Right ventricle myocardium superior (tissue), 1 donor: ENCODE data around the gene FOLR2. TPM values are rescaled to one million over a fixed set of nuclear protein-coding genes. Genes with fewer than 3 reads are reported as not detected.

ENCODE experiments used
- ATAC-seq: fragments of 200-7000 bp; cut with Tn5 transposase; one replicate; pipeline ENCODE4 v1.9.1; 2020; ENCODE audit warnings: mild to moderate bottlenecking; ENCODE audit not compliant: poor library complexity
- DNase-seq: peaks from one replicate; pipeline ENCODE4 v3.0.0-alpha.2; 2020
- intact Hi-C: fragments of 100-400 bp; cut with DNase I; formaldehyde crosslinking; loops from one replicate; pipeline ENCODE4 v1.11.2; 2022
- total RNA-seq: library from RNA; stranded (reverse); fragmentation: NEBNext Ultra II Directional; extraction: Animal tissue kit (Norgen Biotek cat#: 25700); gene quantifications from one replicate; pipeline ENCODE4 v1.2.1, GENCODE V29; 2021
- donor health status: DM: no; HTN: yes; CAD: no; lungs with severe emphysema.

The FOLR2 gene
- total RNA-seq, 1 donor from 2014 or later, result 27.1 TPM

DNA sequence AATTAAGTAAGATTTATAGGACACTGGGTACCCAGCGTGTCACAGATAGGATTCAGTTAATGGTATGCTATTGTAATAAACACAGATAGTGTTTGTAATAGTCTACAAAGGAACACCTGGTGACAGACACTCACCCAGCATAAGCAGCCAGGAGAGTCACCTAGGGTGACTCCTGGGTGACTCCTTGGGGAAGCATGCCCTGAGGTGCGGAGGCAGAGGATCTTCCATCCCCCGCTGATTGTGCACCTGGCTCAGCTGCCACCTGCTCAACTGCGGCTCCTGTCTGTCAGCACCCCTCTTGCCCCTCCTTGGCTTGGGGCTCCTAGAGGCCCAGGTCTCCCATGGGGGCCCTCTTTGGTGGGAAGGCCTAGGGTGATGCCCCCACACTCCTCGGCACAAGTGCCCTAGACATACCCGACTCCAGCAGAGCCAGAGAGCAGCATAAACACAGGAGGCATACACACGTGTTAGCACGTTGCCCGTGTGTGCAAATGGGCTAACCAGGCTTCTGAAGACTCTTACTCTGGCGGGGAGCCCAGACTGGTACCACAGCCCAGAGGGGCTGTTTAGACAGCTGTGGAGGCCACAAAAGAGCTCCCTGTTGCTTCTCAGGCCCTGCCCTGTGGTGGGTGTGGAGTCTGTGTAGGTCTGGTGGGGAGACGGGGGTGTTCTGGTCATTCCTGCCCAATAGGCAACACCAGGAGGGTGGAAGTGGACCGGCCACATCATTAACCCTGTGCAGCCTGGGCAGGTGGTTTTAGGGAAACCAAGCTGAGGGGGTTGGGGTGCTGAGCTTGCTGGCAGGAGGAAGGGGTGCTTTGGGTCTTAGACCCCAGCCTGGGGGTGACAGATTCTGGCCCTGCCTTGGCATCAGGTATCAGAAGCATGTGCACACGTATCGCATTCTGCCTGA lies 11.0 kb downstream of the FOLR2 start:
- no peak for ATAC-seq
- DNase-seq, result no peak
- intact Hi-C loops, result no loop called here

DNA sequence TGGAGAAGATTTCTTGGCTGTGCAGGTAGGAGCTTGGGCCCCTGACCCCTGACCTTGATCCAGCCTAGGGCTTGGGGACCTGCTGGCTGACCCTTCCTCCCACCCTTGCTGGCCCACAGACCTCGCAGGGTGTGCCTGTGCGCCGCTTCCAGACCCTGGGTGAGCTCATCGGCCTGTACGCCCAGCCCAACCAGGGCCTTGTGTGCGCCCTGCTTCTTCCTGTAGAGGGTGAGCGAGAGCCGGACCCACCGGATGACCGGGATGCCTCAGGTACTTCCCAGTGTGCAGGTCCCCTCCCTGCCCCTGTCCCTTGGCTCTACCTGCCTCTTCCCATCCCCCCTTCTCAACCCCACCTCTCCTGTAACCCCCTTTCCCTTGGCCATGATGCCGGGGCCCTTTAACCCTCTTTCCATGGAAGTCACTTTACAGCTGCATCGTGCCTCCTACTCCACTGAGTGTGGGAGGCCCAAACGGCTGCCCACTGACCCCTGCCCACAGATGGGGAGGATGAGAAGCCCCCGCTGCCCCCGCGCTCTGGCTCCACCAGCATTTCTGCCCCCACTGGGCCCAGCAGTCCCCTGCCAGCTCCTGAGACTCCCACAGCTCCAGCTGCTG lies 11.7 kb downstream of the FOLR2 start:
- no peak for ATAC-seq
- DNase-seq, result no peak
- intact Hi-C loops, result no loop called here

DNA sequence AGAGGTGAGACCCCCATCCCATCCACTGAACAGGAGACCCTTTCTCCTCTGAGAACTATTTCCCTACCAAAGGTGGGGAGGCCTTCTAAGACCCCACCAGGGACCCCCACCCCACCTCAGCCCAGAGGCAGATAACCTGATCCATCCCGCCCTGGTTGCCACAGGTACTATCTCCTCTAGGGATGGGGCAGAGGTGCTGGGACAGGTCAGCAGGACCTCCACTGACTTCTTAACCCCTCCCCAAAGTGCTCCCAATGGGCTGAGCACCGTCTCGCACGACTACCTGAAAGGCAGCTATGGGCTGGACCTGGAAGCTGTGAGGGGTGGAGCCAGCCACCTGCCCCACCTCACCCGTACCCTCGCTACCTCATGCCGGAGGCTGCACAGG lies 12.2 kb downstream of the FOLR2 start:
- intact Hi-C loops, result no loop called here
- no peak for ATAC-seq
- no peak for DNase-seq

GRCh38 chr11:72229336-72229924 lies 12.8 kb downstream of the FOLR2 start:
- no peak for ATAC-seq
- no peak for DNase-seq
- intact Hi-C loops, result no loop called here

GRCh38 chr11:72229925-72230763 lies 13.6 kb downstream of the FOLR2 start:
- DNase-seq (no peak), ATAC-seq (no peak)
- intact Hi-C loops, result no loop called here

GRCh38 chr11:72230764-72231365 lies 14.3 kb downstream of the FOLR2 start:
- intact Hi-C loops, result no loop called here
- DNase-seq (no peak), ATAC-seq (no peak)

DNA sequence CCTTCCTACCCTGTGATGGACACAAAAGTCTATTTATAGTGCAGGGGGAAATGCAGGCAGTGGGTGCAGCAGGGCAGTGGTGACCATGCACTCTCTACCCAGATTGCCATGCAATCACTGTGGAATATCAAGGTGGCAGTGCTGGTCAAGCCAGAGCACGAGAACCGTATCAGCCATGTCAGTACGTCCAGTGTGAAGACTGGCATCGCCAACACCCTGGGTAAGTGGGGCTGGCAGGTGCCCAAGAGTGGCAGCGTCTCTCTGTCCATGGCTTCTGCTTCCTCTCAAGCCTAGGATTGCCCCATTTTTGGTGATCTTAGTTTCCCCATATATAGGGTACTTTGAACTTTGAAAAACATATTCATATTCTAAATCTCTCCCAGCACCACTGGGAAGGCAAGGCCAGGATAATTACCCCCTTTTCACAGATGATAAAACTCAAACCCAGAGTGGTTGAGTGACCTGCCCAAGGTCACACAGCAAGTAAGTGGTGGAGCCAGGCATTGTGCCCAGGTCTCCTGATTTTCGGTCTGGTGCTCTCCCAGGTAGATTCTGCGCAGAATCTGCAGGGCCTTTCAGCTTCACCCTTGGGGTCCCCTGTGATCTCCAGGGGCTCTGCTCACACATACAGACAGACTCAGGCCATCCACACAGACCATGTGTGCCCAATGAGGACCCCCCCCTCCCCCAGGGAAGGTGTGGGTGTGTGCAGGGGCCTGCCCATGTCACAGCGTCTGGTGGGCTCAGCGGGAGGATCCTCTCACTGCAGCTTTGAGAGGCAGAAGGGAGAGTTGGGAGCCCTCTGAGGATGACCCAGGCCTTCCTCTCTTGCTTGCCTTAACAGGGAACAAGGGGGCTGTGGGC lies 15.0 kb downstream of the FOLR2 start:
- ATAC-seq (peak; percentile 71), DNase-seq (peak; percentile 77)
- intact Hi-C loops, result no loop called here

- ATAC-seq (no peak), DNase-seq (no peak)
- intact Hi-C loops, result no loop called here
Observed at GRCh38 chr11:72232260-72233055, 15.9 kb downstream of the FOLR2 start.

DNA sequence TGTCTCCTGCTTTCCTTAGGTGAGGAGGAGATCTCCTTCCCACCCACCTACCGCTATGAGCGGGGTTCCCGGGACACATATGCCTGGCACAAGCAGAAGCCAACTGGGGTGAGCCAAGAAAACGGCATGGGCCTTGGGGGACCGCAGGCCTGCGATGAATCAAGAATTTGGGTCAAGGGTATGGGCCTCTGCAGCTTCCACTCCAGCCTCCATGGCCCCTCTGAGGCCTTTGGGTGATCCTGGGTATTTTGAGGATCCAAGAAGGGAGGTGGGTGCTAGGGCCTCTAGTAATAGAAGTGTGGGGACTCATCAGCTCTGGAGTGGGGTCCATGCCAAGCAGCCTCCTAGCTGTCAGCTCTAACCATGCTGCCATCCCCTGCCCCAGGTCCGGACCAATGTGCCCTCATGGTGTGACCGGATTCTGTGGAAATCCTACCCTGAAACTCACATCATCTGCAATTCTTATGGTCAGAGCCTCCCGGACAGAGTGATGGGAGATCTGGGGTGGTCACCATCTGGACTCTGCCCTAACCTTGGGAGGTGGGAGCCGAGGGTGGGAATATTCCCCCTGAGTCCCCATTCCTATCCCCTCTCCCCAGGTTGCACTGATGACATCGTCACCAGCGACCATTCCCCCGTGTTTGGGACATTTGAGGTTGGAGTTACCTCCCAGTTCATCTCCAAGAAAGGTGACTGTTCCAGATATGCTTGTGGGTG lies 16.6 kb downstream of the FOLR2 start:
- ATAC-seq (no peak), DNase-seq (no peak)
- intact Hi-C loops, result no loop called here

- no peak for ATAC-seq
- intact Hi-C loops, result no loop called here
- no peak for DNase-seq
Observed at GRCh38 chr11:72233773-72234513, 17.3 kb downstream of the FOLR2 start.

GRCh38 chr11:72234514-72234830 lies 17.9 kb downstream of the FOLR2 start:
- intact Hi-C loops, result no loop called here
- ATAC-seq (no peak), DNase-seq (no peak)

DNA sequence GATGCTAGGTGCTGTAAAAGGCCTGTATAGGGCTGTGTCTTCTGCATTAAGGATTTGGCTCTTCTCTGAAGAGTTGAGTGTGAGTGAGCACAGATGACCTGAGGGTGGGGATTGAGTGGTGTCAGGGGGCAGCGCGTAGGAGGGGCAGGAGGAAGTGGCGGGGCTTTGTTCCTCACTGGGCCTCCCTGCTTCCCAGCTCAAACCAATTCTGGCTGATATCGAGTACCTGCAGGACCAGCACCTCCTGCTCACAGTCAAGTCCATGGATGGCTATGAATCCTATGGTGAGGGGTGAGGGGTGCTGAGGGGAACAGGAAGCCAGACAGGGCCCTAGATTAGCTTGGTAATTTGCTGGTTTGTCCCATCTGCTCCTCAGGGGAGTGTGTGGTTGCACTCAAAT lies 18.3 kb downstream of the FOLR2 start:
- intact Hi-C loops, result no loop called here
- DNase-seq, result no peak
- no peak for ATAC-seq

- intact Hi-C loops, result no loop called here
- DNase-seq, result no peak
- ATAC-seq, result no peak
Observed at GRCh38 chr11:72235351-72236057, 18.9 kb downstream of the FOLR2 start.

DNA sequence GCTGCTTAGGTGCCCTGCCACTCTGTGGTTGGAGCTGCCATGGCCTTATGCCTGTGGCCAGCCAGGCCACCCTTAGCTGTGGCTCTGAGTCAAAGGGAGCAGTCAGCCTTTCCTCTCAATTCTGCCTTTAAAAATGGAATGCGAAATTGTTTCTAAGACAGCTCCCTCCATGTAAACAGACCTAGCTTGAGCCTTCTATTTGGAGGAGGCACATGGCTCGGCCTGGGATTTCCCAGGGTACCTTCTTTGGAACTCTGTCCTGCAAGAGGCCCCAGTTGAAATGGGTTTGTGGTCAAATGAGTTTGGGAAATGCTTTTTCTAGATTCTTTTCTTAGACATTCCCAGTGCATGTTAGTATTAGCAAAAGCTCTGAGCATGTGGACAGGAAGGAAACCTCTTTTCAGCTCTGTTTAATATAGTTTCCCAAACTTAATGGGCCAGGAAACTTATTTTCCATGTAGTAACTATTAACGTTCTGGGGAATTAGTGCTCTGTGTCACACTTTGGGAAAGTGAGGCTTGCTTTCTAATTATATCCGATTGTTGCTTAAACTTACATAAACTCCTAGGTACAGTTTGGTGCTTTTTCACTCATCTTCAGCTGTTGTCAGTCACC lies 19.6 kb downstream of the FOLR2 start:
- ATAC-seq (no peak), DNase-seq (no peak)
- intact Hi-C loops, result no loop called here

- no peak for ATAC-seq
- intact Hi-C loops, result no loop called here
Observed at GRCh38 chr11:72236774-72237111, 20.1 kb downstream of the FOLR2 start.

More at GRCh38 chr11:72236774-72237111, 20.1 kb downstream of the FOLR2 start:
- no peak for DNase-seq
